Measurements from ENCODE around the gene TCF4. TPM values are rescaled to one million over a fixed set of nuclear protein-coding genes. Genes with fewer than 3 reads are reported as not detected.

Gene TCF4
- total RNA-seq, 1 experiment from 2014 or later = 55.8 TPM

GRCh38 chr18:55206927-55207326 lies 381.1 kb downstream of the TCF4 start:
- DNase-seq (ENCODE audit: low read depth in 1 of 2, low spot score in 2 of 2) = no peak
- Histone ChIP-seq H3K9me3 (replicated peaks) (no peaks in the 10 kb centered on the region), H3K4me1 (replicated peaks) (no peaks in the 10 kb centered on the region), H3K27ac (no peak overlapping the region), H3K27me3 (replicated peaks) (no peaks in the 10 kb centered on the region), H3K4me3 (no peak overlapping the region), H3K36me3 (no peaks in the 10 kb centered on the region)

- H3K27ac ChIP-seq = no peak overlapping the region
- no peak for DNase-seq (ENCODE audit: low read depth in 1 of 2, low spot score in 2 of 2)
- no peak overlapping the region for H3K4me3 ChIP-seq
- no peaks in the 10 kb centered on the region for H3K36me3 ChIP-seq
- H3K27me3 ChIP-seq (replicated peaks) = 0 out of 2 replicates have a peak, but pooled peaks cover 3% of the 10 kb centered on the region
- H3K9me3 ChIP-seq (replicated peaks) = no peaks in the 10 kb centered on the region
- H3K4me1 ChIP-seq (replicated peaks) = no peaks in the 10 kb centered on the region
These were observed 385.6 kb downstream of the TCF4 start for GRCh38 chr18:55202232-55202917.

- 0 out of 2 replicates have a peak, but pooled peaks cover 3% of the 10 kb centered on the region for H3K27me3 ChIP-seq (replicated peaks)
- no peak overlapping the region for H3K27ac ChIP-seq
- DNase-seq (ENCODE audit: low read depth in 1 of 2, low spot score in 2 of 2) = no peak
- no peaks in the 10 kb centered on the region for H3K9me3 ChIP-seq (replicated peaks)
- no peak overlapping the region for H3K4me3 ChIP-seq
- H3K36me3 ChIP-seq = no peaks in the 10 kb centered on the region
- no peaks in the 10 kb centered on the region for H3K4me1 ChIP-seq (replicated peaks)
These were observed 388.6 kb downstream of the TCF4 start for GRCh38 chr18:55199291-55199963.

GRCh38 chr18:55195863-55196262 lies 392.1 kb downstream of the TCF4 start:
- Histone ChIP-seq H3K4me3 (no peak overlapping the region), H3K4me1 (replicated peaks) (no peaks in the 10 kb centered on the region), H3K36me3 (no peaks in the 10 kb centered on the region), H3K27me3 (replicated peaks) (0 out of 2 replicates have a peak, but pooled peaks cover 3% of the 10 kb centered on the region), H3K27ac (no peak overlapping the region), H3K9me3 (replicated peaks) (no peaks in the 10 kb centered on the region)
- DNase-seq (ENCODE audit: low read depth in 1 of 2, low spot score in 2 of 2) = no peak

GRCh38 chr18:55189972-55190371 lies 398.0 kb downstream of the TCF4 start:
- Histone ChIP-seq H3K9me3 (replicated peaks) (no peaks in the 10 kb centered on the region), H3K4me1 (replicated peaks) (no peaks in the 10 kb centered on the region), H3K27ac (no peak overlapping the region), H3K36me3 (no peaks in the 10 kb centered on the region), H3K4me3 (no peak overlapping the region), H3K27me3 (replicated peaks) (0 out of 2 replicates have a peak, but pooled peaks cover 4% of the 10 kb centered on the region)
- DNase-seq (ENCODE audit: low read depth in 1 of 2, low spot score in 2 of 2) = no peak

GRCh38 chr18:55186588-55186987 lies 401.4 kb downstream of the TCF4 start:
- no peaks in the 10 kb centered on the region for H3K9me3 ChIP-seq (replicated peaks)
- no peaks in the 10 kb centered on the region for H3K36me3 ChIP-seq
- H3K27me3 ChIP-seq (replicated peaks) = 0 out of 2 replicates have a peak, but pooled peaks cover 4% of the 10 kb centered on the region
- no peak overlapping the region for H3K4me3 ChIP-seq
- H3K4me1 ChIP-seq (replicated peaks) = no peaks in the 10 kb centered on the region
- DNase-seq (ENCODE audit: low read depth in 1 of 2, low spot score in 2 of 2) = no peak
- H3K27ac ChIP-seq = no peak overlapping the region

- no peak overlapping the region for H3K4me3 ChIP-seq
- H3K9me3 ChIP-seq (replicated peaks) = no peaks in the 10 kb centered on the region
- no peak for DNase-seq (ENCODE audit: low read depth in 1 of 2, low spot score in 2 of 2)
- no peak overlapping the region for H3K27ac ChIP-seq
- H3K27me3 ChIP-seq (replicated peaks) = 0 out of 2 replicates have a peak, but pooled peaks cover 4% of the 10 kb centered on the region
- H3K36me3 ChIP-seq = no peaks in the 10 kb centered on the region
- no peaks in the 10 kb centered on the region for H3K4me1 ChIP-seq (replicated peaks)
These were observed 402.6 kb downstream of the TCF4 start for GRCh38 chr18:55185391-55185790.

GRCh38 chr18:55179835-55180234 lies 408.2 kb downstream of the TCF4 start:
- Histone ChIP-seq H3K27ac (no peak overlapping the region), H3K9me3 (replicated peaks) (no peaks in the 10 kb centered on the region), H3K4me1 (replicated peaks) (no peaks in the 10 kb centered on the region), H3K36me3 (no peaks in the 10 kb centered on the region), H3K4me3 (no peak overlapping the region), H3K27me3 (replicated peaks) (no peaks in the 10 kb centered on the region; the same call in 1 of the 2 replicates)
- DNase-seq (ENCODE audit: low read depth in 1 of 2, low spot score in 2 of 2) = no peak

- Histone ChIP-seq H3K27me3 (replicated peaks) (no peaks in the 10 kb centered on the region; the same call in 1 of the 2 replicates), H3K27ac (no peak overlapping the region), H3K4me3 (no peak overlapping the region), H3K36me3 (no peaks in the 10 kb centered on the region), H3K9me3 (replicated peaks) (no peaks in the 10 kb centered on the region), H3K4me1 (replicated peaks) (no peaks in the 10 kb centered on the region)
- DNase-seq (ENCODE audit: low read depth in 1 of 2, low spot score in 2 of 2) = no peak
These were observed 408.6 kb downstream of the TCF4 start for GRCh38 chr18:55179425-55179824.

- no peaks in the 10 kb centered on the region for H3K4me1 ChIP-seq (replicated peaks)
- DNase-seq (ENCODE audit: low read depth in 1 of 2, low spot score in 2 of 2) = no peak
- no peaks in the 10 kb centered on the region for H3K36me3 ChIP-seq
- H3K9me3 ChIP-seq (replicated peaks) = no peaks in the 10 kb centered on the region
- H3K27ac ChIP-seq = no peak overlapping the region
- no peaks in the 10 kb centered on the region; the same call in 1 of the 2 replicates for H3K27me3 ChIP-seq (replicated peaks)
- no peak overlapping the region for H3K4me3 ChIP-seq
These were observed 414.7 kb downstream of the TCF4 start for GRCh38 chr18:55173291-55173690.
